ENCODE measurements around the gene LTN1. TPM values are rescaled to one million over a fixed set of nuclear protein-coding genes. Genes with fewer than 3 reads are reported as not detected.

LTN1 gene
- polyA plus RNA-seq, 1 of the 3 experiments (the other 2 are of a cell fraction): 3.2 TPM

DNA sequence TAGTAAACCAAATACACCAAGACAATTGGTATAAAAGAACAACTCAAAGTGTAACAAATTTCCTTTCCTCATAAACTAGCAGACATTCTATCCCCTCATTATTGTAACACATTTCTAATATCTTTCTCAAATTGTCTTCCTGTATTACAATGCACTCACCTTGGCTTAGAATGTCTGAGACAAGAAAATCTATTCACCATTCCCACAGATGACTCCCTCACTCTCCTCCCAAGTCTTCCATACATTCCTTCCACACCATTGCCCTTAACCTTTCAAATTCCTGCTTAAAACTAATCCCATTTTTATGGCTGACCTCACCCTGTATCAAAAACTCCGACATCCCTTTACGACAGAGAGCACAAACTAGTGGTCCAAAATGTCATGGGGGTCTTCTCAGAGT is 56.0 kb downstream of the LTN1 start:
- Histone ChIP-seq H2AFZ (ENCODE audit: low read depth) (no peak overlapping the region), H3K9me2 (no peaks in the 10 kb centered on the region), H3K36me3 (replicated peaks in 1 of 2; ENCODE audit: control insufficient read depth in 1 of 2, insufficient read depth in 2 of 2, low read length in 1 of 2) (peaks cover 52 to 59% of the 10 kb centered on the region in 2 experiments), H3K27me3 (ENCODE audit: insufficient read depth) (no peaks in the 10 kb centered on the region), H4K20me1 (ENCODE audit: insufficient read depth) (no peaks in the 10 kb centered on the region), H3K4me1 (ENCODE audit: control insufficient read depth in 1 of 2, insufficient read depth in 2 of 2, low read depth in 1 of 2, low read length in 1 of 2) (peaks cover 3 to 9% of the 10 kb centered on the region in 2 experiments; a peak in 2 of 4 replicates), H3K79me2 (ENCODE audit: insufficient read depth) (no peaks in the 10 kb centered on the region), H3K9me3 (no peaks in the 10 kb centered on the region), H3K4me2 (no peak overlapping the region), H3F3A (replicated peaks; ENCODE audit: insufficient read depth) (peaks cover 6% of the 10 kb centered on the region), H3K27ac (ENCODE audit: low read depth in 2 of 2, low read length in 1 of 2) (no peak overlapping the region), H3K4me3 (ENCODE audit: low read depth in 2 of 2, low read length in 1 of 2) (no peak overlapping the region), H3K9ac (no peak overlapping the region)
- 96% methylated on average over 2 of the region's 2 CpGs for WGBS (ENCODE audit: low lambda C conversion rate)
- CTCF ChIA-PET: interaction anchor here (0.6 to 1.2 kb wide), 2 partner anchors 35 to 192 kb away, joined by 3 to 7 read pairs; no protein-coding TSS in a partner anchor
- TF ChIP-seq SIN3A (IDR thresholded peaks at IDR 0.05; ENCODE audit: borderline replicate concordance, low read depth, low read length) (no peak), TEAD4 (IDR thresholded peaks at IDR 0.05; ENCODE audit: borderline replicate concordance, insufficient read depth) (no peak), EZH2phosphoT487 (IDR thresholded peaks at IDR 0.05; ENCODE audit: borderline replicate concordance, low read depth) (no peak), FOXM1 (IDR thresholded peaks at IDR 0.05; ENCODE audit: low read depth) (no peak), RCOR1 (IDR thresholded peaks at IDR 0.05; ENCODE audit: low read length) (no peak), GABPA (IDR thresholded peaks at IDR 0.05; ENCODE audit: low read depth) (no peak), ELF1 (IDR thresholded peaks at IDR 0.05) (no peak), TAF1 (IDR thresholded peaks at IDR 0.05; ENCODE audit: borderline replicate concordance, low read depth, low read length) (no peak)
- TF ChIP-seq, protein P1, sequence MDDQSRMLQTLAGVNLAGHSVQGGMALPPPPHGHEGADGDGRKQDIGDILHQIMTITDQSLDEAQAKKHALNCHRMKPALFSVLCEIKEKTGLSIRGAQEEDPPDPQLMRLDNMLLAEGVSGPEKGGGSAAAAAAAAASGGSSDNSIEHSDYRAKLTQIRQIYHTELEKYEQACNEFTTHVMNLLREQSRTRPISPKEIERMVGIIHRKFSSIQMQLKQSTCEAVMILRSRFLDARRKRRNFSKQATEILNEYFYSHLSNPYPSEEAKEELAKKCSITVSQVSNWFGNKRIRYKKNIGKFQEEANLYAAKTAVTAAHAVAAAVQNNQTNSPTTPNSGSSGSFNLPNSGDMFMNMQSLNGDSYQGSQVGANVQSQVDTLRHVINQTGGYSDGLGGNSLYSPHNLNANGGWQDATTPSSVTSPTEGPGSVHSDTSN (IDR thresholded peaks at IDR 0.05): no peak
- TF ChIP-seq, protein P2, sequence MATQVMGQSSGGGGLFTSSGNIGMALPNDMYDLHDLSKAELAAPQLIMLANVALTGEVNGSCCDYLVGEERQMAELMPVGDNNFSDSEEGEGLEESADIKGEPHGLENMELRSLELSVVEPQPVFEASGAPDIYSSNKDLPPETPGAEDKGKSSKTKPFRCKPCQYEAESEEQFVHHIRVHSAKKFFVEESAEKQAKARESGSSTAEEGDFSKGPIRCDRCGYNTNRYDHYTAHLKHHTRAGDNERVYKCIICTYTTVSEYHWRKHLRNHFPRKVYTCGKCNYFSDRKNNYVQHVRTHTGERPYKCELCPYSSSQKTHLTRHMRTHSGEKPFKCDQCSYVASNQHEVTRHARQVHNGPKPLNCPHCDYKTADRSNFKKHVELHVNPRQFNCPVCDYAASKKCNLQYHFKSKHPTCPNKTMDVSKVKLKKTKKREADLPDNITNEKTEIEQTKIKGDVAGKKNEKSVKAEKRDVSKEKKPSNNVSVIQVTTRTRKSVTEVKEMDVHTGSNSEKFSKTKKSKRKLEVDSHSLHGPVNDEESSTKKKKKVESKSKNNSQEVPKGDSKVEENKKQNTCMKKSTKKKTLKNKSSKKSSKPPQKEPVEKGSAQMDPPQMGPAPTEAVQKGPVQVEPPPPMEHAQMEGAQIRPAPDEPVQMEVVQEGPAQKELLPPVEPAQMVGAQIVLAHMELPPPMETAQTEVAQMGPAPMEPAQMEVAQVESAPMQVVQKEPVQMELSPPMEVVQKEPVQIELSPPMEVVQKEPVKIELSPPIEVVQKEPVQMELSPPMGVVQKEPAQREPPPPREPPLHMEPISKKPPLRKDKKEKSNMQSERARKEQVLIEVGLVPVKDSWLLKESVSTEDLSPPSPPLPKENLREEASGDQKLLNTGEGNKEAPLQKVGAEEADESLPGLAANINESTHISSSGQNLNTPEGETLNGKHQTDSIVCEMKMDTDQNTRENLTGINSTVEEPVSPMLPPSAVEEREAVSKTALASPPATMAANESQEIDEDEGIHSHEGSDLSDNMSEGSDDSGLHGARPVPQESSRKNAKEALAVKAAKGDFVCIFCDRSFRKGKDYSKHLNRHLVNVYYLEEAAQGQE (IDR thresholded peaks at IDR 0.05; ENCODE audit: low read depth, low read length): no peak
- TF ChIP-seq, protein P3, sequence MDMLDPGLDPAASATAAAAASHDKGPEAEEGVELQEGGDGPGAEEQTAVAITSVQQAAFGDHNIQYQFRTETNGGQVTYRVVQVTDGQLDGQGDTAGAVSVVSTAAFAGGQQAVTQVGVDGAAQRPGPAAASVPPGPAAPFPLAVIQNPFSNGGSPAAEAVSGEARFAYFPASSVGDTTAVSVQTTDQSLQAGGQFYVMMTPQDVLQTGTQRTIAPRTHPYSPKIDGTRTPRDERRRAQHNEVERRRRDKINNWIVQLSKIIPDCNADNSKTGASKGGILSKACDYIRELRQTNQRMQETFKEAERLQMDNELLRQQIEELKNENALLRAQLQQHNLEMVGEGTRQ (IDR thresholded peaks at IDR 0.05; ENCODE audit: borderline replicate concordance, low read depth, low read length): no peak
- DNase-seq: no peak
- POLR2A ChIA-PET: no interaction called here

DNA sequence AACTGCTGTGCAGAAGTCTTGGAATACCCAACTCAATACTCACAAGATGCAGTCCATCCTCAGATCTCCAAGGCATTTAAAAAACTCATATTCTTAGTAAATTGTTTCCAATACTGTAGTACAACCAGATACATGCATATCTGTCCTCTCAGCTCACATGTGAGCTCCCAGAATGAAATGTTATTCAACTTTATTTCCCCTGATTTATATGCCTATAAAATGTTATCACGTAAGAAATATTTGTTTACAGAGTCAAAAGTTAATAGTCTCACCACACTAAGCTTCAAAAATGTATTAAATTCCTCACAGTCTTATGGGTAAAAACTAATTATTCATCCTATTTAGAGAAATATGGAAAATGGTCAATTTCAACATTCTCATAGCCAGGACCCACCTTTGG is 56.6 kb downstream of the LTN1 start:
- Histone ChIP-seq H3F3A (replicated peaks; ENCODE audit: insufficient read depth) (no peaks in the 10 kb centered on the region), H3K4me2 (no peak overlapping the region), H4K20me1 (ENCODE audit: insufficient read depth) (no peaks in the 10 kb centered on the region), H3K9me3 (no peaks in the 10 kb centered on the region), H3K36me3 (replicated peaks in 1 of 2; ENCODE audit: control insufficient read depth in 1 of 2, insufficient read depth in 2 of 2, low read length in 1 of 2) (peaks cover 48 to 61% of the 10 kb centered on the region in 2 experiments), H3K27me3 (ENCODE audit: insufficient read depth) (no peaks in the 10 kb centered on the region), H3K9me2 (no peaks in the 10 kb centered on the region), H2AFZ (ENCODE audit: low read depth) (no peak overlapping the region), H3K79me2 (ENCODE audit: insufficient read depth) (no peaks in the 10 kb centered on the region), H3K4me1 (ENCODE audit: control insufficient read depth in 1 of 2, insufficient read depth in 2 of 2, low read depth in 1 of 2, low read length in 1 of 2) (peaks cover 3 to 9% of the 10 kb centered on the region in 2 experiments; a peak in 2 of 4 replicates), H3K9ac (no peak overlapping the region), H3K4me3 (ENCODE audit: low read depth in 2 of 2, low read length in 1 of 2) (no peak overlapping the region), H3K27ac (ENCODE audit: low read depth in 2 of 2, low read length in 1 of 2) (no peak overlapping the region)
- ChIA-PET POLR2A (no interaction called here), CTCF (interaction anchor here (1.2 kb wide), 2 partner anchors 190 to 191 kb away, joined by 3 to 7 read pairs; no protein-coding TSS in a partner anchor)
- WGBS (ENCODE audit: low lambda C conversion rate): 97% methylated on average over 1 of the region's 1 CpG
- DNase-seq: no peak
- TF ChIP-seq NRF1 (IDR thresholded peaks at IDR 0.05; ENCODE audit: low read depth, low read length) (no peak), POLR2AphosphoS5 (IDR thresholded peaks at IDR 0.05; ENCODE audit: low read depth, low read length) (no peak), TEAD4 (IDR thresholded peaks at IDR 0.05; ENCODE audit: borderline replicate concordance, insufficient read depth) (no peak), ELF1 (IDR thresholded peaks at IDR 0.05) (no peak), MEF2A (IDR thresholded peaks at IDR 0.05; ENCODE audit: borderline replicate concordance, low read depth) (no peak), RFX5 (IDR thresholded peaks at IDR 0.05; ENCODE audit: low read length) (no peak)
- TF ChIP-seq, protein P3 (IDR thresholded peaks at IDR 0.05; ENCODE audit: borderline replicate concordance, low read depth, low read length): no peak
- TF ChIP-seq, protein P4, sequence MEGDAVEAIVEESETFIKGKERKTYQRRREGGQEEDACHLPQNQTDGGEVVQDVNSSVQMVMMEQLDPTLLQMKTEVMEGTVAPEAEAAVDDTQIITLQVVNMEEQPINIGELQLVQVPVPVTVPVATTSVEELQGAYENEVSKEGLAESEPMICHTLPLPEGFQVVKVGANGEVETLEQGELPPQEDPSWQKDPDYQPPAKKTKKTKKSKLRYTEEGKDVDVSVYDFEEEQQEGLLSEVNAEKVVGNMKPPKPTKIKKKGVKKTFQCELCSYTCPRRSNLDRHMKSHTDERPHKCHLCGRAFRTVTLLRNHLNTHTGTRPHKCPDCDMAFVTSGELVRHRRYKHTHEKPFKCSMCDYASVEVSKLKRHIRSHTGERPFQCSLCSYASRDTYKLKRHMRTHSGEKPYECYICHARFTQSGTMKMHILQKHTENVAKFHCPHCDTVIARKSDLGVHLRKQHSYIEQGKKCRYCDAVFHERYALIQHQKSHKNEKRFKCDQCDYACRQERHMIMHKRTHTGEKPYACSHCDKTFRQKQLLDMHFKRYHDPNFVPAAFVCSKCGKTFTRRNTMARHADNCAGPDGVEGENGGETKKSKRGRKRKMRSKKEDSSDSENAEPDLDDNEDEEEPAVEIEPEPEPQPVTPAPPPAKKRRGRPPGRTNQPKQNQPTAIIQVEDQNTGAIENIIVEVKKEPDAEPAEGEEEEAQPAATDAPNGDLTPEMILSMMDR (IDR thresholded peaks at IDR 0.05): no peak
- TF ChIP-seq, protein P5, sequence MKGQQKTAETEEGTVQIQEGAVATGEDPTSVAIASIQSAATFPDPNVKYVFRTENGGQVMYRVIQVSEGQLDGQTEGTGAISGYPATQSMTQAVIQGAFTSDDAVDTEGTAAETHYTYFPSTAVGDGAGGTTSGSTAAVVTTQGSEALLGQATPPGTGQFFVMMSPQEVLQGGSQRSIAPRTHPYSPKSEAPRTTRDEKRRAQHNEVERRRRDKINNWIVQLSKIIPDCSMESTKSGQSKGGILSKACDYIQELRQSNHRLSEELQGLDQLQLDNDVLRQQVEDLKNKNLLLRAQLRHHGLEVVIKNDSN (IDR thresholded peaks at IDR 0.05; ENCODE audit: borderline replicate concordance, low read depth): no peak
- TF ChIP-seq, protein P6, sequence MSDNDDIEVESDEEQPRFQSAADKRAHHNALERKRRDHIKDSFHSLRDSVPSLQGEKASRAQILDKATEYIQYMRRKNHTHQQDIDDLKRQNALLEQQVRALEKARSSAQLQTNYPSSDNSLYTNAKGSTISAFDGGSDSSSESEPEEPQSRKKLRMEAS (IDR thresholded peaks at IDR 0.05; ENCODE audit: low read depth): no peak

Measured in SK-N-SH (cell line).